ENCODE data around the gene GPR31. TPM values are rescaled to one million over a fixed set of nuclear protein-coding genes. Genes with fewer than 3 reads are reported as not detected.

Gene GPR31
- total and polyA plus RNA-seq, 2 of the 4 experiments (the other 2 are of a cell fraction): not detected

DNA sequence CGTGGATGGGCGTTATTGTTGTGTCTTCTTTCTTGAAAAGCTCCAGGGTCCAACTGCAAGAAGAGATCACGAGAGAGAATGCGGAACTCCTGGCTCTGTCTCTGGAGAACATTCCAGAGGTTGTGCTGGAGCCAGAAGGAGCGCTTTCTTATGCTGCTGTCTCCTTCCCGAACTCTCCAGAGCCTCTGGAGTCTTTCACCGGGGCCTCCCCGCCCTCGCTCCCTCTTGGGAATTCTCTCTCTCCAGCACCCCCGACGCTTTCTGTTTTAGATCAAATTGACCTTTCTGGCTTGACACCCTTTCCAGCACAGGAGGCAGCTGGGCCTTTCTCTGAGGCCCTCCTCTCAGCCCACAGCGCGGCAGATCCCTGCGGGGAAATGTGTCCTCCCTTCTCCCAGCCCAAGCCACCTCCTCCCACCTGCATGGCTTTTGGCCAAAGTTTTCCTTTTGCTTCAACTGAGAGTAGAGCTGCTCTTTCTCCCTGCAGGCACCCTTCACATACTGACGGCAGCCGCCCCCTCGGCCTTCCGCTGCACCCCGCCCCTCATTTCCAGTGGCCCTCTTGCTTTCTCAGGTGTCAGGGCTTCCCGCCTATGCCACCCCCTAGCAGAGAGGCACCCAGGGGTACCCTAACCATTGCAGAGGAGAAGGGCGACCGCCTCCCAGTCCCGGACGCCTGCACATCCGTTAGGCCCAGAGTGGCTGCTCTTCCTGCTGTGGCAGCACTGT lies 41.5 kb downstream of the GPR31 start:
- H2AFZ ChIP-seq (replicated peaks; ENCODE audit: low read length, poor library complexity): no peak overlapping the region
- H3K9me3 ChIP-seq (ENCODE audit: control insufficient read depth, insufficient read depth, low read length): peaks cover 21% of the 10 kb centered on the region
- H2BK5ac ChIP-seq (ENCODE audit: low read depth, low read length, poor library complexity, severe bottlenecking): no peak overlapping the region
- no peaks in the 10 kb centered on the region for H3K36me3 ChIP-seq (ENCODE audit: control insufficient read depth, insufficient read depth, low read length)
- no peak for TF ChIP-seq CEBPB (IDR thresholded peaks at IDR 0.05; ENCODE audit: low read depth, low read length)
- TF ChIP-seq, protein P1, sequence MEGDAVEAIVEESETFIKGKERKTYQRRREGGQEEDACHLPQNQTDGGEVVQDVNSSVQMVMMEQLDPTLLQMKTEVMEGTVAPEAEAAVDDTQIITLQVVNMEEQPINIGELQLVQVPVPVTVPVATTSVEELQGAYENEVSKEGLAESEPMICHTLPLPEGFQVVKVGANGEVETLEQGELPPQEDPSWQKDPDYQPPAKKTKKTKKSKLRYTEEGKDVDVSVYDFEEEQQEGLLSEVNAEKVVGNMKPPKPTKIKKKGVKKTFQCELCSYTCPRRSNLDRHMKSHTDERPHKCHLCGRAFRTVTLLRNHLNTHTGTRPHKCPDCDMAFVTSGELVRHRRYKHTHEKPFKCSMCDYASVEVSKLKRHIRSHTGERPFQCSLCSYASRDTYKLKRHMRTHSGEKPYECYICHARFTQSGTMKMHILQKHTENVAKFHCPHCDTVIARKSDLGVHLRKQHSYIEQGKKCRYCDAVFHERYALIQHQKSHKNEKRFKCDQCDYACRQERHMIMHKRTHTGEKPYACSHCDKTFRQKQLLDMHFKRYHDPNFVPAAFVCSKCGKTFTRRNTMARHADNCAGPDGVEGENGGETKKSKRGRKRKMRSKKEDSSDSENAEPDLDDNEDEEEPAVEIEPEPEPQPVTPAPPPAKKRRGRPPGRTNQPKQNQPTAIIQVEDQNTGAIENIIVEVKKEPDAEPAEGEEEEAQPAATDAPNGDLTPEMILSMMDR (conservative IDR thresholded peaks at IDR 0.05; ENCODE audit: low read depth, low read length): no peak
- TF ChIP-seq RFX5 (IDR thresholded peaks at IDR 0.05; ENCODE audit: low read depth, low read length): no peak
- TF ChIP-seq POLR2A (IDR thresholded peaks at IDR 0.05; ENCODE audit: low read depth, low read length): no peak
- TF ChIP-seq MAFK (IDR thresholded peaks at IDR 0.05; ENCODE audit: low read depth, low read length): no peak
- no peak for TF ChIP-seq MAZ (IDR thresholded peaks at IDR 0.05; ENCODE audit: borderline replicate concordance, low read depth, low read length)
- TF ChIP-seq MXI1 (IDR thresholded peaks at IDR 0.05; ENCODE audit: borderline replicate concordance, low read depth, low read length): no peak
- no peak for TF ChIP-seq CHD1 (IDR thresholded peaks at IDR 0.05; ENCODE audit: low read depth, low read length)
- no peak for TF ChIP-seq BHLHE40 (IDR thresholded peaks at IDR 0.05; ENCODE audit: low read depth, low read length)
- no peak for TF ChIP-seq SMC3 (IDR thresholded peaks at IDR 0.05; ENCODE audit: low read depth, low read length)
- TF ChIP-seq NFE2L2 (IDR thresholded peaks at IDR 0.05; ENCODE audit: low read depth, low read length): no peak
- TF ChIP-seq, protein P2, sequence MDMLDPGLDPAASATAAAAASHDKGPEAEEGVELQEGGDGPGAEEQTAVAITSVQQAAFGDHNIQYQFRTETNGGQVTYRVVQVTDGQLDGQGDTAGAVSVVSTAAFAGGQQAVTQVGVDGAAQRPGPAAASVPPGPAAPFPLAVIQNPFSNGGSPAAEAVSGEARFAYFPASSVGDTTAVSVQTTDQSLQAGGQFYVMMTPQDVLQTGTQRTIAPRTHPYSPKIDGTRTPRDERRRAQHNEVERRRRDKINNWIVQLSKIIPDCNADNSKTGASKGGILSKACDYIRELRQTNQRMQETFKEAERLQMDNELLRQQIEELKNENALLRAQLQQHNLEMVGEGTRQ (IDR thresholded peaks at IDR 0.05; ENCODE audit: low read depth, low read length): no peak
- TF ChIP-seq, protein P3, sequence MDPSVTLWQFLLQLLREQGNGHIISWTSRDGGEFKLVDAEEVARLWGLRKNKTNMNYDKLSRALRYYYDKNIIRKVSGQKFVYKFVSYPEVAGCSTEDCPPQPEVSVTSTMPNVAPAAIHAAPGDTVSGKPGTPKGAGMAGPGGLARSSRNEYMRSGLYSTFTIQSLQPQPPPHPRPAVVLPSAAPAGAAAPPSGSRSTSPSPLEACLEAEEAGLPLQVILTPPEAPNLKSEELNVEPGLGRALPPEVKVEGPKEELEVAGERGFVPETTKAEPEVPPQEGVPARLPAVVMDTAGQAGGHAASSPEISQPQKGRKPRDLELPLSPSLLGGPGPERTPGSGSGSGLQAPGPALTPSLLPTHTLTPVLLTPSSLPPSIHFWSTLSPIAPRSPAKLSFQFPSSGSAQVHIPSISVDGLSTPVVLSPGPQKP (IDR thresholded peaks at IDR 0.05; ENCODE audit: borderline replicate concordance, low read depth, low read length): no peak
- TF ChIP-seq RAD21 (IDR thresholded peaks at IDR 0.05; ENCODE audit: low read length): no peak
- TF ChIP-seq RCOR1 (IDR thresholded peaks at IDR 0.05; ENCODE audit: insufficient replicate concordance, low read length): no peak
- TF ChIP-seq FOS (IDR thresholded peaks at IDR 0.05; ENCODE audit: low read depth, low read length): no peak
- no peaks in the 10 kb centered on the region for H3K27me3 ChIP-seq (ENCODE audit: control insufficient read depth, insufficient read depth, low read length)
- H2AK5ac ChIP-seq (ENCODE audit: low read depth, low read length): no peak overlapping the region
- in situ Hi-C loops (cut with MboI; ENCODE audit: low sequenced_read_pairs): no loop called here
- H3K27ac ChIP-seq (ENCODE audit: insufficient read depth, low read length): no peak overlapping the region
- no peak overlapping the region for H2BK15ac ChIP-seq (ENCODE audit: low read depth, low read length)
- intact Hi-C loops (cut with micrococcal nuclease): no loop called here
- H3K14ac ChIP-seq (replicated peaks; ENCODE audit: low read depth, low read length): no peak overlapping the region
- H2BK120ac ChIP-seq (ENCODE audit: low read depth, low read length): no peak overlapping the region
- H2AK9ac ChIP-seq (replicated peaks; ENCODE audit: low read depth, low read length, poor library complexity): no peak overlapping the region
- no peak overlapping the region for H3K4me3 ChIP-seq (ENCODE audit: insufficient read depth, low read depth, low read length)
- no peak overlapping the region for H4K8ac ChIP-seq (ENCODE audit: low read depth in 2 of 2, low read length in 2 of 2)
- no peak overlapping the region for H3K4ac ChIP-seq (ENCODE audit: low read depth, low read length)
- H4K91ac ChIP-seq (ENCODE audit: insufficient read depth, low read depth, low read length): no peak overlapping the region
- no peak overlapping the region for H4K5ac ChIP-seq (ENCODE audit: low read depth, low read length)
- H3K18ac ChIP-seq (ENCODE audit: low read depth, low read length): no peak overlapping the region
- dilution Hi-C loops (cut with HindIII; ENCODE audit: low sequenced_read_pairs, unreplicated experiment): no loop called here
- H3K9me1 ChIP-seq (ENCODE audit: insufficient read depth, low read length): no peaks in the 10 kb centered on the region
- H2BK20ac ChIP-seq (ENCODE audit: low read depth, low read length): no peak overlapping the region
- H3K4me2 ChIP-seq (ENCODE audit: low read depth, low read length): no peak overlapping the region
- no peaks in the 10 kb centered on the region for H3K79me1 ChIP-seq (ENCODE audit: low read depth in 1 of 2, low read length in 2 of 2)
- WGBS, 2 experiments (ENCODE audit: extremely low coverage in 2 of 2, insufficient read length in 1 of 2): 42% methylated on average over 14 of the region's 25 CpGs; no CpG with 5 or more reads in 1 of the 2 experiments
- no TSS peak for BruUV-seq (replicated peaks)
- DNase-seq (no peak), ATAC-seq (ENCODE audit: low read depth) (no peak)
- H3K56ac ChIP-seq (ENCODE audit: extremely low read depth, insufficient read depth, low read length): no peak overlapping the region
- no peaks in the 10 kb centered on the region for H4K20me1 ChIP-seq (ENCODE audit: insufficient read depth, low read length)
- POLR2A ChIA-PET (ENCODE audit: unreplicated experiment): no interaction called here
- no peak overlapping the region for H3K9ac ChIP-seq (ENCODE audit: low read depth, low read length)
- CTCF ChIA-PET: no interaction called here
- H3K23ac ChIP-seq (ENCODE audit: low read depth, low read length): no peak overlapping the region
- no peaks in the 10 kb centered on the region for H3K4me1 ChIP-seq (ENCODE audit: control insufficient read depth, insufficient read depth, low read length)
